GM23338 (cell line): ENCODE measurements around the gene CFAP299. TPM values are rescaled to one million over a fixed set of nuclear protein-coding genes. Genes with fewer than 3 reads are reported as not detected.

Source experiments
- ATAC-seq: fragments of 200-7000 bp; cut with Tn5 transposase; 3 replicates; pipeline ENCODE4 v1.9.1; 2020
- DNase-seq: peaks from one replicate; pipeline ENCODE4 v3.0.0-alpha.2; 2015; ENCODE audit warnings: low spot score
- H2AFZ ChIP-seq: fragments of 200-600 bp; sonication (generic); 2 replicates; pipeline ENCODE4 v1.8.0; 2016; ENCODE audit warnings: antibody characterized with exemption, mild to moderate bottlenecking, moderate library complexity
- H3F3A ChIP-seq: fragments of 200-600 bp; sonication (generic); replicated peaks from 2 replicates; pipeline ENCODE4 v1.8.0; 2017; ENCODE audit warnings: antibody characterized with exemption, mixed run types, low read depth
- H3K27ac ChIP-seq: fragments of 200-600 bp; sonication (generic); 2 replicates; pipeline ENCODE4 v1.6.1; 2016; ENCODE audit warnings: low read depth
- H3K27me3 ChIP-seq: fragments of 200-600 bp; sonication (generic); 2 replicates; pipeline ENCODE4 v1.8.0; 2016; ENCODE audit warnings: mild to moderate bottlenecking, mixed run types, moderate library complexity; ENCODE audit not compliant: insufficient read depth
- H3K36me3 ChIP-seq: fragments of 200-600 bp; sonication (generic); 2 replicates; pipeline ENCODE4 v1.8.0; 2016; ENCODE audit warnings: mild to moderate bottlenecking; ENCODE audit not compliant: insufficient read depth
- H3K4me1 ChIP-seq: fragments of 200-600 bp; sonication (generic); 2 replicates; pipeline ENCODE4 v1.8.0; 2016; ENCODE audit warnings: mild to moderate bottlenecking, moderate library complexity; ENCODE audit not compliant: insufficient read depth
- H3K4me2 ChIP-seq: fragments of 200-600 bp; sonication (generic); 2 replicates; pipeline ENCODE4 v1.7.1; 2017; ENCODE audit warnings: mixed run types
- H3K4me3 ChIP-seq: fragments of 200-600 bp; sonication (generic); 2 replicates; pipeline ENCODE4 v1.6.1; 2016; ENCODE audit warnings: mixed run types
- H3K79me2 ChIP-seq: fragments of 200-600 bp; sonication (generic); replicated peaks from 2 replicates; pipeline ENCODE4 v1.8.0; 2017; ENCODE audit warnings: mild to moderate bottlenecking; ENCODE audit not compliant: insufficient read depth
- H3K9me2 ChIP-seq: fragments of 200-600 bp; sonication (generic); 2 replicates; pipeline ENCODE4 v1.8.0; 2017; ENCODE audit not compliant: insufficient read depth
- H4K20me1 ChIP-seq: fragments of 200-600 bp; sonication (generic); replicated peaks from 2 replicates; pipeline ENCODE4 v1.8.0; 2017; ENCODE audit warnings: mild to moderate bottlenecking; ENCODE audit not compliant: insufficient read depth
- H3K27ac Mint-ChIP-seq: 2 replicates; pipeline ENCODE4 v1.8.0; 2020; ENCODE audit warnings: inconsistent platforms, mild to moderate bottlenecking, moderate library complexity, mixed read lengths
- H3K27me3 Mint-ChIP-seq: 3 replicates; pipeline ENCODE4 v1.8.0; 2022; ENCODE audit warnings: low read depth, mild to moderate bottlenecking, moderate library complexity, mixed read lengths, inconsistent platforms; ENCODE audit not compliant: insufficient read depth, poor library complexity
- H3K36me3 Mint-ChIP-seq: 3 replicates; pipeline ENCODE4 v1.8.0; 2021; ENCODE audit warnings: low read depth, mild to moderate bottlenecking, inconsistent platforms, moderate library complexity, mixed read lengths
- H3K4me1 Mint-ChIP-seq: 3 replicates; pipeline ENCODE4 v1.8.0; 2020; ENCODE audit warnings: mild to moderate bottlenecking, inconsistent platforms, mixed read lengths
- H3K4me3 Mint-ChIP-seq: 3 replicates; pipeline ENCODE4 v1.8.0; 2021; ENCODE audit warnings: moderate library complexity, mild to moderate bottlenecking, inconsistent platforms, mixed read lengths
- H3K9me3 Mint-ChIP-seq: 3 replicates; pipeline ENCODE4 v1.8.0; 2020; ENCODE audit warnings: moderate library complexity, mild to moderate bottlenecking, inconsistent platforms, mixed read lengths
- CREB1 ChIP-seq: fragments of 250-450 bp; sonication (Bioruptor Pico); IDR thresholded peaks from 2 replicates; pipeline ENCODE4 v1.5.0; 2020; ENCODE audit warnings: low read depth, mild to moderate bottlenecking, moderate library complexity
- CTCF ChIP-seq, 2 experiments: fragments of 200-600 bp in 1 of 2; sonication (generic) in 1 of 2; conservative IDR thresholded peaks; 2 replicates each; pipeline versions ENCODE4 v1.5.1 to v1.6.1; 2016 to 2017; ENCODE audit warnings: antibody characterized with exemption in 2 of 2, low read depth in 2 of 2, mild to moderate bottlenecking in 2 of 2, moderate library complexity in 1 of 2
- EZH2 ChIP-seq: fragments of 200-600 bp; sonication (generic); IDR thresholded peaks from one replicate; pipeline ENCODE4 v1.8.0; 2017; ENCODE audit warnings: antibody characterized with exemption, mild to moderate bottlenecking, low read depth; ENCODE audit not compliant: unreplicated experiment
- EZH2phosphoT487 ChIP-seq: fragments of 200-600 bp; sonication (generic); IDR thresholded peaks from one replicate; pipeline ENCODE4 v1.8.1; 2018; ENCODE audit warnings: antibody characterized with exemption; ENCODE audit not compliant: unreplicated experiment
- JUNB ChIP-seq: IDR thresholded peaks from one replicate; pipeline ENCODE4 v1.6.1; 2016; ENCODE audit warnings: antibody characterized with exemption; ENCODE audit not compliant: unreplicated experiment
- NANOG ChIP-seq: IDR thresholded peaks from 2 replicates; pipeline ENCODE4 v1.6.1; 2016; ENCODE audit warnings: antibody characterized with exemption, borderline replicate concordance
- POLR2AphosphoS5 ChIP-seq: IDR thresholded peaks from 2 replicates; pipeline ENCODE4 v1.6.1; 2016; ENCODE audit warnings: antibody characterized with exemption, low read depth
- STAT1 ChIP-seq: IDR thresholded peaks from one replicate; pipeline ENCODE4 v1.6.1; 2016; ENCODE audit warnings: antibody characterized with exemption; ENCODE audit not compliant: unreplicated experiment
- ZNF114 ChIP-seq: fragments of 250-450 bp; sonication (Bioruptor Pico); IDR thresholded peaks from 2 replicates; pipeline ENCODE4 v1.5.0; 2020; ENCODE audit warnings: mild to moderate bottlenecking, moderate library complexity
- ZNF331 ChIP-seq: fragments of 250-450 bp; sonication (Bioruptor Pico); IDR thresholded peaks from 2 replicates; pipeline ENCODE4 v1.5.0; 2020; ENCODE audit warnings: low read depth, mild to moderate bottlenecking, moderate library complexity
- ZNF462 ChIP-seq: fragments of 250-450 bp; sonication (Bioruptor Pico); IDR thresholded peaks from 2 replicates; pipeline ENCODE4 v1.5.0; 2020; ENCODE audit warnings: mild to moderate bottlenecking, moderate library complexity
- polyA plus RNA-seq: library from polyadenylated mRNA; unstranded; fragments of >200 nt; fragmentation: Nextera tagmentation; extraction: Ambion mirVana; gene quantifications from 2 replicates; pipeline ENCODE4 v1.2.1, GENCODE V29; 2016
- total RNA-seq: library from RNA; depleted of rRNA; stranded (reverse); fragments of >200 nt; shearing (Covaris generic); gene quantifications from 2 replicates; pipeline ENCODE4 v1.2.3, GENCODE V29; 2014
- TF ChIP-seq, protein P1 (sequence below): IDR thresholded peaks from one replicate; pipeline ENCODE4 v1.6.1; 2018; ENCODE audit warnings: antibody characterized with exemption; ENCODE audit not compliant: unreplicated experiment

CFAP299 gene
- total and polyA plus RNA-seq, 2 experiments from 2014 or later, result not detected

DNA sequence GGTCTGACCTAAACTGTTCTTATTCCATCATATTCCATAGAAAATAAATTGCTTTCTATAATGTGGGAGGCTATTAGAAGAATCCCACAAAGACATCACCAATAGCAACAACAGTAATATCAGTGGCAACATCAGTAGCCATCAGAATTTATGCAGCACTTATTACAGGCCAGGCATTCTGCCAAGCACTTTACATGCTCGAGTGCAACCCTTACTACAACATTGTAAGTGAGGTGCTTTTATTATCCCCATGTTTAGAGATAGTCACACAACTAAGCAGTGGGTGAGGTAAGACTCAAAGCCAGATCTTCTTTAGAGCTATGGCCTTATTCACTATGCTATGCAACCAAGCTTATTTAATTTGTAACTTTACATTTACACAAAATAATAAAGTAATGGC is 377.9 kb downstream of the CFAP299 start (continued):
- TF ChIP-seq POLR2AphosphoS5 (no peak), EZH2phosphoT487 (no peak), EZH2 (no peak), ZNF462 (no peak)

GRCh38 chr4:80717204-80717603 is 381.7 kb downstream of the CFAP299 start:
- H3K36me3 Mint-ChIP-seq, result 0 out of 3 replicates have a peak, but pooled peaks cover 6% of the 10 kb centered on the region
- TF ChIP-seq POLR2AphosphoS5 (no peak), CTCF (conservative IDR thresholded peaks at IDR 0.05; ENCODE audit: low read depth in 2 of 2) (no peak), JUNB (no peak), ZNF331 (CRISPR knock-in tag) (no peak), NANOG (no peak), ZNF114 (CRISPR knock-in tag) (no peak), CREB1 (CRISPR knock-in tag) (no peak), EZH2phosphoT487 (no peak), EZH2 (no peak), STAT1 (no peak)
- TF ChIP-seq, protein P1, sequence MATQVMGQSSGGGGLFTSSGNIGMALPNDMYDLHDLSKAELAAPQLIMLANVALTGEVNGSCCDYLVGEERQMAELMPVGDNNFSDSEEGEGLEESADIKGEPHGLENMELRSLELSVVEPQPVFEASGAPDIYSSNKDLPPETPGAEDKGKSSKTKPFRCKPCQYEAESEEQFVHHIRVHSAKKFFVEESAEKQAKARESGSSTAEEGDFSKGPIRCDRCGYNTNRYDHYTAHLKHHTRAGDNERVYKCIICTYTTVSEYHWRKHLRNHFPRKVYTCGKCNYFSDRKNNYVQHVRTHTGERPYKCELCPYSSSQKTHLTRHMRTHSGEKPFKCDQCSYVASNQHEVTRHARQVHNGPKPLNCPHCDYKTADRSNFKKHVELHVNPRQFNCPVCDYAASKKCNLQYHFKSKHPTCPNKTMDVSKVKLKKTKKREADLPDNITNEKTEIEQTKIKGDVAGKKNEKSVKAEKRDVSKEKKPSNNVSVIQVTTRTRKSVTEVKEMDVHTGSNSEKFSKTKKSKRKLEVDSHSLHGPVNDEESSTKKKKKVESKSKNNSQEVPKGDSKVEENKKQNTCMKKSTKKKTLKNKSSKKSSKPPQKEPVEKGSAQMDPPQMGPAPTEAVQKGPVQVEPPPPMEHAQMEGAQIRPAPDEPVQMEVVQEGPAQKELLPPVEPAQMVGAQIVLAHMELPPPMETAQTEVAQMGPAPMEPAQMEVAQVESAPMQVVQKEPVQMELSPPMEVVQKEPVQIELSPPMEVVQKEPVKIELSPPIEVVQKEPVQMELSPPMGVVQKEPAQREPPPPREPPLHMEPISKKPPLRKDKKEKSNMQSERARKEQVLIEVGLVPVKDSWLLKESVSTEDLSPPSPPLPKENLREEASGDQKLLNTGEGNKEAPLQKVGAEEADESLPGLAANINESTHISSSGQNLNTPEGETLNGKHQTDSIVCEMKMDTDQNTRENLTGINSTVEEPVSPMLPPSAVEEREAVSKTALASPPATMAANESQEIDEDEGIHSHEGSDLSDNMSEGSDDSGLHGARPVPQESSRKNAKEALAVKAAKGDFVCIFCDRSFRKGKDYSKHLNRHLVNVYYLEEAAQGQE, result no peak

More at GRCh38 chr4:80717204-80717603, 381.7 kb downstream of the CFAP299 start:
- H3K4me2 ChIP-seq, result no peak overlapping the region
- H3K4me3 ChIP-seq, result no peak overlapping the region
- DNase-seq (no peak), ATAC-seq (no peak)
- H3K27ac Mint-ChIP-seq, result no peak overlapping the region
- H3F3A ChIP-seq, result no peaks in the 10 kb centered on the region
- peaks cover 7% of the 10 kb centered on the region; the same call in 2 of the 3 replicates for H3K4me1 Mint-ChIP-seq
- no peaks in the 10 kb centered on the region for H4K20me1 ChIP-seq
- no peak overlapping the region for H3K4me3 Mint-ChIP-seq
- no peaks in the 10 kb centered on the region for H3K4me1 ChIP-seq
- no peak overlapping the region for H2AFZ ChIP-seq
- H3K79me2 ChIP-seq, result no peaks in the 10 kb centered on the region
- H3K9me2 ChIP-seq, result no peaks in the 10 kb centered on the region; the same call in 1 of the 2 replicates
- H3K27me3 Mint-ChIP-seq, result no peaks in the 10 kb centered on the region
- peaks cover 5% of the 10 kb centered on the region; the same call in 1 of the 2 replicates for H3K36me3 ChIP-seq
- no peaks in the 10 kb centered on the region for H3K27me3 ChIP-seq
- no peak overlapping the region for H3K27ac ChIP-seq
- peaks cover 16% of the 10 kb centered on the region for H3K9me3 Mint-ChIP-seq
